GM06990 (cell line): ENCODE data around the gene POC1A.

Experiments
- DNase-seq: peaks from one replicate; pipeline ENCODE4 v3.0.0-alpha.2; 2011; ENCODE audit not compliant: insufficient read length; ENCODE audit errors: extremely low read depth
- H3K27me3 ChIP-seq: replicated peaks from 2 replicates; pipeline ENCODE4 v1.6.0; 2011; ENCODE audit warnings: low read length; ENCODE audit not compliant: control insufficient read depth, insufficient read depth
- H3K36me3 ChIP-seq: 2 replicates; pipeline ENCODE4 v1.5.1; 2011; ENCODE audit warnings: low read length; ENCODE audit not compliant: control insufficient read depth, insufficient read depth
- H3K4me3 ChIP-seq: replicated peaks from 2 replicates; pipeline ENCODE4 v1.5.1; 2011; ENCODE audit warnings: low read depth, mild to moderate bottlenecking, control low read depth, low read length
- TF ChIP-seq, protein P1 (sequence below): IDR thresholded peaks from 2 replicates; pipeline ENCODE4 v1.5.1; 2011; ENCODE audit warnings: low read length, control low read depth, mild to moderate bottlenecking, inconsistent platforms; ENCODE audit not compliant: insufficient read depth, poor library complexity, severe bottlenecking

POC1A gene

DNA sequence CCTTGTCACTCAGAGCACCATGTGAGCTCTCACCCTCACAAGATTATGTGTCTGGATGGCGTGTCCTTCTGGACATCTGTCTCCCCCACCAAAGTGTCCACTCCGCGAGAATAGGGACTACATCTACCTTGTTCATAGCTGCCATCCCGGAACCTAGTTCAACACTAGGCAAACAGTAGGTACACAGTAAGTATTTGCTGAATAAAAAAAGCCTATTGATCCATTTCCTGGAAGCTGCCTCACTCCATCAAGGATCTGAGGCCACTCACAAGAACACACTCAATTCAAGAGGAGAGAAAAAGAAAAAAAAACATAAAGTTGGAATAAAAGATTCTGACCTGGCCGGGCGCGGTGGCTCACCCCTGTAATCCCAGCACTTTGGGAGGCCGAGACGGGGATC is 32.5 kb upstream of the POC1A start:
- H3K36me3 ChIP-seq, result no peaks in the 10 kb centered on the region
- TF ChIP-seq, protein P1, sequence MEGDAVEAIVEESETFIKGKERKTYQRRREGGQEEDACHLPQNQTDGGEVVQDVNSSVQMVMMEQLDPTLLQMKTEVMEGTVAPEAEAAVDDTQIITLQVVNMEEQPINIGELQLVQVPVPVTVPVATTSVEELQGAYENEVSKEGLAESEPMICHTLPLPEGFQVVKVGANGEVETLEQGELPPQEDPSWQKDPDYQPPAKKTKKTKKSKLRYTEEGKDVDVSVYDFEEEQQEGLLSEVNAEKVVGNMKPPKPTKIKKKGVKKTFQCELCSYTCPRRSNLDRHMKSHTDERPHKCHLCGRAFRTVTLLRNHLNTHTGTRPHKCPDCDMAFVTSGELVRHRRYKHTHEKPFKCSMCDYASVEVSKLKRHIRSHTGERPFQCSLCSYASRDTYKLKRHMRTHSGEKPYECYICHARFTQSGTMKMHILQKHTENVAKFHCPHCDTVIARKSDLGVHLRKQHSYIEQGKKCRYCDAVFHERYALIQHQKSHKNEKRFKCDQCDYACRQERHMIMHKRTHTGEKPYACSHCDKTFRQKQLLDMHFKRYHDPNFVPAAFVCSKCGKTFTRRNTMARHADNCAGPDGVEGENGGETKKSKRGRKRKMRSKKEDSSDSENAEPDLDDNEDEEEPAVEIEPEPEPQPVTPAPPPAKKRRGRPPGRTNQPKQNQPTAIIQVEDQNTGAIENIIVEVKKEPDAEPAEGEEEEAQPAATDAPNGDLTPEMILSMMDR, result no peak
- no peak for DNase-seq
- H3K4me3 ChIP-seq, result no peak overlapping the region
- no peaks in the 10 kb centered on the region for H3K27me3 ChIP-seq

DNA sequence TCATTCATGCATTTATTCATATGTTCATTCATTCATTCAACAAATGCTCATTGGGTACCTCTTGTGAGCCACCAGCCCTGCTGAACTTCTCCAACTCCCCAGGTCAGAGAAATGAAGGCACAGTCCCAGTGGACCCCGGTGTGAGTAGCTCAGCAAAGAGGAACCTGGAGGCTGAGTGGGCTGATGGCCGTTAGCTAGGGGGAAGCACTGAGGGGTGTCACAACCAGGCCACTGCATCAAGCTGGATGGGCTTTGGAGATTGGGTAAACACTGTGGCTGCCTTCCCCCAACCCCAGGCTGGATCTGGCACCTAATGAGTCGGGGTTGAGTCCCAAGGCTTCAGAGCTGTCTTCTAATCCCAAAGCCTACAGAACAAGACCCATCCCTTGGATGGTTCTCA is 31.6 kb upstream of the POC1A start:
- no peaks in the 10 kb centered on the region for H3K36me3 ChIP-seq
- TF ChIP-seq, protein P1, result no peak

DNA sequence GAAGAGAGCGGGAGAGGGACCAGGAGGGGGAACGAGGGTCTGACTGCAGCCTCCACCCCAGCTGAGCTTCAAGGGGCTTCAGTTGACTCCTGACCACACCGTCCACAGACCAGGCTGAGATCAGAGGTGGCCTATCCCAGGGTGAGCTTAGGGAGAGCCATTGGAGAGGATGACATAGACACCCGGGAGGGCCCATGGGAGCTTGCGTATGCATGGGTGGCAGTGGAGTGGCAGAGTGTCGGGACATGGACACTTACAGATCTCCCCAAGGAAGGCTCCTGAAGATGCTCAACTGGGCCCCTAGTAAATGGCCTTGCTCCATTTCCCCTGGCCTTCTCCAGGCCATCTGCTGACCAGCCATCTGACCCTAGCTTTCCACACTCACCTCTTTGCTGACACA is 31.1 kb upstream of the POC1A start:
- DNase-seq, result no peak
- Histone ChIP-seq H3K27me3 (no peaks in the 10 kb centered on the region), H3K36me3 (no peaks in the 10 kb centered on the region), H3K4me3 (no peak overlapping the region)
- TF ChIP-seq, protein P1, result no peak

More for the DNA sequence above, 31.6 kb upstream of the POC1A start:
- no peak for DNase-seq
- H3K4me3 ChIP-seq, result no peak overlapping the region
- no peaks in the 10 kb centered on the region for H3K27me3 ChIP-seq

DNA sequence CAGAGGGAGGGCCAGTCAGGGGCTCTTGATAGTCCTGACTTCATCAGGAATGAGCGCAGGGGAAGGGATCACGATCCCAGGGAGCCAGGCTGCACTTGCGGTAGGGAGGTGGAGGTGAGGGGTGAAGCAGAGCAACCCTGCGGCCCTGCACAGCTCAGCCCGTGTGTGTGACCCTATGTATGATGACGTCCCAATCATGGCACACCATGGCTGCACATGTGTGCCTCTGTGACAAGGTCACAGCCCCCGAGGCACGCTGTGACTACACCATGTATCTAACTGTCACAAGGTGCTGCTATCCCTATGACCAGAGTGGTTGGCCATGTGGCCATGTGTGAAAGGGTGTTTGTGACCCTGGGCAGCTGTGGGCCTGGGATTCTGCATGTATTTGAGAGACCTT is 30.5 kb upstream of the POC1A start:
- no peaks in the 10 kb centered on the region for H3K36me3 ChIP-seq
- H3K27me3 ChIP-seq, result no peaks in the 10 kb centered on the region
- no peak for DNase-seq
- no peak overlapping the region for H3K4me3 ChIP-seq
- TF ChIP-seq, protein P1, result no peak

DNA sequence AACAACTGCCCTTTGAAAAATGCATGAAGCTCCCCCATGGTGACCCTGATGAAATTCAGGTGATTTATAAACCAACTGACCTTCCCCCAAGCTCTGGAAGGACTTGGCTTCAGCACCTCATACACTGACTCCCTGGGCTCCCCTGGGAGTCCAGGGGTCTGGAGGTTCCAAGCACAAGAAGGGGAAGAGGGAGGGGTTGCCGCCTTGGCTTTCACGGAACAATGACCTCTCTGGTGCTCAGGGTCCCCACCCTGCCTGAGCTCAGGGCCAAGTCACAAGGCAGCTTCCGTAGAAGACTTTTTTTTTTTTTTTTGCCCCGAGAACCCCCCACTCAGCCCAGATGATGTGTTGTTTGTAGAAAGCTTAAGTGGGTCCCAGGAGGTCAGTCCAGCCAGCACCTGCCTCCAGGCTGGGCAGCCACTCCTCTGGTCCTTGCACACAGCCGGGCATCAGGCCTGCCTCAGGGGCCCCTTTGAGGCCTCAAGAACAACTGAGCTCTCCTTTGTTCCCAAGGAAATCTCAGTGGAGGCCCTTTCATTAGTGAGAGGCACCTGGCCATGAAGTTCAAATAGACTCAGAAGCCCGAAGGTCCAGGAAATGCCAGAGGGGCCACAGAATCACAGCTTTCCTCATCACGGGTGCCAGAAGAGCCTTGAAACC is 29.7 kb upstream of the POC1A start:
- no peak for DNase-seq
- H3K4me3 ChIP-seq, result no peak overlapping the region
- no peaks in the 10 kb centered on the region for H3K27me3 ChIP-seq
- TF ChIP-seq, protein P1, result no peak
- no peaks in the 10 kb centered on the region for H3K36me3 ChIP-seq

DNA sequence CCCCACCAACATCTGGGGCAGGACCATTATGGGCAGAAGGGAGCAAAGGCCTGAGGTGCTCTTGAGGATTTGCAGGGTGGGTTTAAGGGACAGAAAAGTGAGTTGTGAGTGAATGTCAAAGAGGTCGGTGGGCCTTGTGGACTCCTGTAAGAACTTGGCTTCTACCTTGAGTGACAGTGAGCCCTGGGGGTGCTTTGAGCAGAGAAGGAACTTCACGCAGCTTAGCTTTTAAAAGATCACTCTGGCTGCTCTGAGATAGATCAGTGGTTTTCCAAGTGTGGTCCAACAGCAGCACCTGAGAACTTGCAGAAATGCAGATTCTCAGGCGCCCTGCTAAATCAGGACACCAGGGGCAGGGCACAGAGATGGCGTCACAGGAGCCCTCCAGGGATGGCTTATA is 28.5 kb upstream of the POC1A start:
- H3K36me3 ChIP-seq, result no peaks in the 10 kb centered on the region
- TF ChIP-seq, protein P1, result no peak
- no peak for DNase-seq
- H3K4me3 ChIP-seq, result no peak overlapping the region
- no peaks in the 10 kb centered on the region for H3K27me3 ChIP-seq
